ENCODE data around the gene UBE2F.
"Not testable (repeated sequence)": the region's sequence is repeated elsewhere in the genome, so short reads cannot be mapped to it uniquely, and the experiment has no call there.

UBE2F gene

GRCh38 chr2:238022594-238023157 lies 55.9 kb downstream of the UBE2F start:
- DNase-seq = no peak

DNA sequence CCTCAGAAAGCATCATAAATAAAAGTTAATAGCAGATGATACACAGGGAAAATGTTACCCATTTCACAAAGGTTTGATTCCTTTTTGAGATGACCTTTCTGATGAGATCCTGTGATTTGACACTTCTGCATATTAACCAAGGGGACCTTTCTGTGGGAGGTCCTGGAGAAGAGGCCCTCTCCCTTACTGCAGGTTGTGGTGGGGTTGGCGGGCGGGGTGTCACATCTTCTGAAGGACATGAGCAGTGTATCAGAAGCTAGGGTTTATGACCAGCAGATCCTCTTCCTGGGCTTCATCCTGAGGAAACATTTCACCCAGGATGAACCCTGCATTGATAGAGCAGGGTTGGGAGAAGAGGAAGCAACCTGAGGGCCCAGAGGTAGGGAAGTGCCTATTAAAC lies 56.8 kb downstream of the UBE2F start:
- DNase-seq = no peak

- no peak for DNase-seq
Observed at GRCh38 chr2:238024986-238025385, 58.2 kb downstream of the UBE2F start.

GRCh38 chr2:238025741-238026360 lies 59.0 kb downstream of the UBE2F start:
- no peak for DNase-seq

DNA sequence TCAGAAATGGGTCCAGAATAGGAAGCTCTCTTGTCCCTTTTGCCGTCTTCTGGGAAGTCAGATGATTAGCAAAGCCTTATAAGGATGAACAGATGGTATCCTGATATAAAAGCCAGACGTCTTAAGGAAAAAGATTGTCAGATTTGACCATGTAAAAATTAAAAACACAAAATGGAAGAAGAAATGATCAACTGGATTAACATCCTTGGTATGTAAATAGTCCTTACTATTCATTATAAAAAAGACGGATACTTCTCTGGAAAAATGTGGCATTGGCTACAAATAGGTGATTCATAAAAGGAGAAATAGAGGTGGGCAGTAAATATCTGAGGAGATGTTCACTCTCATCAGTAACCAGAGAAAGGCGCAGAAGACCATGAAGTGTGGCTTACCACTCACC lies 60.2 kb downstream of the UBE2F start:
- DNase-seq = no peak

DNA sequence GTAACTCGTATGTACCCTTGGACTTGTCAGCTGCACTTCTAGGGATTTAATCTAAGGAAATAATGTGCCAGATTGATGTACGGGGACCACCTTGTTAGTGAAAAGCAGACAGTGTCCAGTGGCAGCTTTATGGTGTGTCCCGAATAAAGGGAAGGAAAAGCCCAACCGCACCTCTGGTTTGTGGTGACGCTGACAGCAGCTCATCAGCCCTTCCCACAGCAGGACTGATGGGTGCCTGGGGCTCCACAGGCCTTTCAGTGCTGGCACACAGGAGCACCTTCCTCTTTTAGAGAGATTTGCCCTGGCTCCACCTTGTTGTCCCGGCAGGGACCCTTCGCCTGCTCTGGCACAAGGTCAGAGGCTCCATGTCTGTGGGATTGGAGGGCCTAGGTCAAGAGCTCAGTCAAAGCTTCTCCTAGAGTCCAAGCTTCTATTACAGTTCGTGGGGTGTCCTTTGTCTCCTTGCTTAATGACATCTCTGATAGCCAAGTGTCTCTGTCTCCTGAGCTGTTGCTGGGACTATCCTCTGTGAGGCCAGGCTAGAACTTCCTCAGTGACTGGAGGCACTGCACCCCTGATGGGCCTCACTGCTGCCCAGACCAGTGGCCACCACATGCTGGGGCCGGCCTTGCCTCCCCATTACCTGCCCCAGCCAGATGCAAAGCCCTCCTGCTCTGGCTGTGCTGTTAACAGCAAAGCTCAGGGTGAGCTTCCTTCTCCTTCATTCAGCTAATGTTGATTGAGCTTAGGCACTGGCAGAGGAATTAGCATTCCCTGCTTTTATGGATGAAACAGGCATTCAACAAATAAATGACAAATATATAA lies 61.0 kb downstream of the UBE2F start:
- no peak for DNase-seq

GRCh38 chr2:238029853-238030252 lies 63.0 kb downstream of the UBE2F start:
- no peak for DNase-seq

GRCh38 chr2:238030422-238031155 lies 63.8 kb downstream of the UBE2F start:
- no peak for DNase-seq

DNA sequence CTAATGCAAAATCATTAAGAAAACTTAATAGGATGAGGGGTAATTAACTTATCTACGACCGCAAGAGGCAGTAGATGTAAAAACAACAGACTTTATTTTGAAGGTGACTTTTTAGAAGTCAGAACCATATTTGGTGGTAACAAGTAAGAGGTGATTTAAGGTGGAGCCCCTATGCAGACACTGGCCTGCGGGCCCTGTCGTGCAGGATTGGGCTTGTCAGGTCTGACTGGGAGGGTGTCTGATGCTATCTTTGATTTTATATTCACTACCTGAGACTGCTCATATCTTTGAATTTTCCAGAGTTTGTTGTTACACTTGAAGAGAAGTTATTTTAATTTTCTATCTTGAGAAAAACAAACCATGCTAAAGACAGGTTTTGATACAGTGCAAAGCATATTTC lies 64.9 kb downstream of the UBE2F start:
- DNase-seq = no peak

GRCh38 chr2:238032755-238033337 lies 66.0 kb downstream of the UBE2F start:
- DNase-seq = no peak

GRCh38 chr2:238033991-238034390 lies 67.2 kb downstream of the UBE2F start:
- not testable (repeated sequence) for DNase-seq

- DNase-seq = no peak
Observed at GRCh38 chr2:238038203-238038602, 71.4 kb downstream of the UBE2F start.

- DNase-seq = no peak
Observed at GRCh38 chr2:238039151-238039550, 72.3 kb downstream of the UBE2F start.

DNA sequence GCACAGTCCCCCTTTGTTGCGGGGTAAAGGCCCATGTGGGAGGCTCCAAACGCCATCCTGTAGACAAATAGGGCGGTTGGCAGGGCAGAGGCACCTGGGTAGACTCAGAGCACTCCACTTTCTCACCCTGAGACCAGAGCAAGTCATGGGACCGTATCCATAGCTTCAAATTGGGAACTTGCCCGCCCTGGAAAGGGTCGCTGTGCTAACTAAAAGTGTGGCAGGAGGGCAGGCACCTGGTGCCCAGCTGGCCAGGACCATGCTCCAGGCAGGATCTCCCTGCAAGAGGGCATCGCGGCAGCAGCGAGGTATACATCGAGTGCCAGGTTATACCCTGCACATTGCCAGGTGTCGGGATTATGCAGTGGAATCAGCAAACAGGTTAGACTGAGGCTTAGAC lies 73.2 kb downstream of the UBE2F start:
- DNase-seq = no peak

GRCh38 chr2:238040918-238041317 lies 74.1 kb downstream of the UBE2F start:
- DNase-seq = no peak

GRCh38 chr2:238042090-238042489 lies 75.3 kb downstream of the UBE2F start:
- no peak for DNase-seq

DNA sequence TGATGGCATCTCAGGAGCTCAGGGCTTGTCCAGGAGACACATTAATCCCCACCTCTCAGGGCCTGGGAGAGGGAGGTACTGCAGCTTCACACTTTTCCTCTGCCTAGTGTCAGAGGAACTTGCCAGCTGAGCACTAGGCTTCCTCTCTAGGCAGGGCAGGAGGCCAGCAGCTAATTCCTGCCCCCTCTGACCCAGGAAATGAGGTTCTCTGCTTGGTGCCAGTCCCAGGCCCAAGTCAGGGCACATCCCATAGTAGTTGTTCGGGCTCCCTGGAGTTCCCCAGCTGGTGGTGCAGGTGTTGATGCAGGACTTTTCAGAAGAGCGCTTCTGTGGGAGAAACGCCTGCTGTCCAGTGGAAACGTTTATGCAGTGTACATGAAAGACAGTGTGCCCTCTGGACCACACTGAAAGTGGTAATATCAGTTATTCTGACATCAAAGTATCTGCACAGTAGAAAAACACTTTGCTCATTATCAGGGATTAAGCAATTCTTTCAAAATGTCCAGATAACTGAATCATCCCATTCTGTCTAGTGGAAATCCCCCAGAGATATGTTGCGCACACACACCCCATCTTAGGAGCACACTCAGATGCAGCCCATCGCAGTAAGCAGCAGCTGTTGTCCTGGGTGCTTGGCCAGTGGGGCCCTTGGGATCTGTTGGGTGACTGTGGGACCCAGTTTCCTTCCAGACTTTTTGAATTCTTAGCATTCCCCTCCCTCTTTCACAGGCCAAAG lies 76.2 kb downstream of the UBE2F start:
- no peak for DNase-seq

DNA sequence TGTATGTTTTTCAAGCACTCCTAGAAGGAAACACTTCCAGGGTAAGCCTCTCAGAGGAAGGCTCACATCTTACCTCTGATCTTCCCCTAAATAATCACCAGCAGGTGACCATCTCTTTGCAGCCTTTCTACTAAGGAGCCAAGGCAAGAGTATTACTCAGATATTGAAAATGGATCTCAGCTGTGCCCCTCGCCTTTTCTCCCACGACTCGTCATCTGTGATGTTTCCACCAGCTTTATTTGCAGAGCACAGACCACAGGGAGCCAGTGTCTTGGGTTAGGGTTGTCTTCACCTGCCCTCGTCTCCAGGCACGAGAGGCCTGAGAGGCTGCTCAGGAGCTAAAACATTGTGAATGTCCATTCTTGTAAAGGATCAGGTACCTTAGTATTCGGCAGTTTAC lies 77.0 kb downstream of the UBE2F start:
- DNase-seq = no peak

DNA sequence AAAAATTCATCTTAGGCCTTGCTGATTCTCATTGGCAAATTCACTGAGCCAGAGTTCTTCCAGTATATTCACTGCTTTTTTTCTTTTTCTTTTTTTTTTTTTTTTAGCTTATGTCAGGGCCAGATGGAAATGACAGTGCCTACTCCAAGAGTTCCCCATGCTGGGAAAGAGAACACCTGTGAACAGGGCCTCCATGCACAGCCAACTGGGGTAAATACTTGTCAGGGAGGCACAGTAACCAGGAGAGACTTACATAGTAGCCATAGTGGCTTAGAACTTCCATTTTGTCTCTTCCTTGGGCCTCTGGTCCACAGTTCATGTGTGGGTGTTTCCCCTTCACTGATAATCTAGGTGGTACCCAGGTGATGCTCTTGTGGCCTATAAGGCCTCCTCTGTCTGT lies 78.8 kb downstream of the UBE2F start:
- DNase-seq = no peak

DNA sequence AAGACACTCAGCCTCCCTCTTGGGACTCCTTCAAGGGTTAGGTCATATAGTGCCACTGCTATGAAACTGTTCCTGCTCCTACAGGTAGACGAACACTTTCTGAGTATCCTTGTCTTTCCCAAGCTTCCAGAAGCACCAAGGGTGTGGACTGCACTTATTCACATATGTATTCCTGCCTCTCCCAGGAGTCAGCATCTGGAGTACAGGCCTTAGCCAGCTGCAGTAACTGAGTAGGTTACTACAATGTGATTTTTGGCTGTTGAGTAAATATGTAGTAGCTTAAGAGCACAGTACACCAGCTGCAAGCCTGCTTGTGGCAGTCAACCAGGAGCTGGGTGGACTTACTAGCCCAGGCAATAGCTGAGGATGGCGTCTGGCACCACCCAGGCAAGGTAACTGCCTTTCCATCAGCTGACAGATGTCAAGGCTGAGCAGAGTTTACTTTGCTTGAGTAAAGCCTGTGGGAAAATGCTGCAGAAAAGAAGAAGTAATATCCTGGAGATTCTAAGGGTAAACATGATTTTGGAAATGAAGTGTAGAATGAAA lies 80.0 kb downstream of the UBE2F start:
- no peak for DNase-seq

DNA sequence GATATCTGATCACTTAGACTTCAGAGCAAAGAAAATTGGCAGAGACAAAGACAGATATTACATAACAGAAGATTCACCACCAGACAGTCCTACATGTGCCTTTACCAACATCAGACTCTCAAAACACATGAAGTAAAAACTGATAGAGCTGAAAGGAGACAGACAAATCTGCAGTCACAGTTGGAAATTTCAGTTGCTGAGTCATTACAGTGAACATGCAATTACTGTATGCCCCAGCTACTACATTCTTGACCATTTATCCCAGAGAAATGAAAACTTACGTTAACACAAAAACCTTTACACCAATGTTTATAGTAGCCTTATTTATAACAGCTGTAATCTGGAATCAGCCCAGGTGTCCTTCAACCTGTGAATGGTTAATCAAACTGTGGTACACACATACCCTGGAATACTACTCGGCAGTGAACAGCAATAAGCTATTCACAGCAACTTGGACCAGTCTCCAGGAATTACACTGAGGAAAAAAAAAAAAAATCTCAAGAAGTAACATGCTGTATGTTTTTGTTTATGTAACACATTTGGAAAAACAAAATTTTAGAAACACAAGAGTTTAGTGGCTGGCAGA lies 86.5 kb downstream of the UBE2F start:
- no peak for DNase-seq

GRCh38 chr2:238055841-238056240 lies 89.0 kb downstream of the UBE2F start:
- DNase-seq = no peak

Data from RPMI8226 (cell line).